ENCODE data around the gene FANCE. TPM values are rescaled to one million over a fixed set of nuclear protein-coding genes. Genes with fewer than 3 reads are reported as not detected.
"Not testable (repeated sequence)": the region's sequence is repeated elsewhere in the genome, so short reads cannot be mapped to it uniquely, and the experiment has no call there.

Gene FANCE
- total RNA-seq, 1 donor, result 9.7 TPM

- no peak for DNase-seq (ENCODE audit: low read depth in 2 of 3, low spot score in 2 of 3)
Measured at GRCh38 chr6:35496036-35496840, 44.1 kb downstream of the FANCE start.

GRCh38 chr6:35496841-35497570, 44.9 kb downstream of the FANCE start, which contains the start of gene TEAD3:
TEAD3 (minus strand) TSS chr6:35497079.
- peak in 2 of 3 donors; percentile 23 to 28 for DNase-seq (ENCODE audit: low read depth in 2 of 3, low spot score in 2 of 3)

GRCh38 chr6:35497571-35498421, 45.7 kb downstream of the FANCE start:
- DNase-seq (ENCODE audit: low read depth in 2 of 3, low spot score in 2 of 3), result peak in 1 of 3 donors; percentile 74

GRCh38 chr6:35498422-35499067, 46.4 kb downstream of the FANCE start:
- DNase-seq (ENCODE audit: low read depth in 2 of 3, low spot score in 2 of 3), result no peak

- no peak for DNase-seq (ENCODE audit: low read depth in 2 of 3, low spot score in 2 of 3)
Measured at GRCh38 chr6:35499372-35499771, 47.2 kb downstream of the FANCE start.

- DNase-seq (ENCODE audit: low read depth in 2 of 3, low spot score in 2 of 3), result no peak
Measured at GRCh38 chr6:35500782-35501181, 48.6 kb downstream of the FANCE start.

- DNase-seq (ENCODE audit: low read depth in 2 of 3, low spot score in 2 of 3), result no peak
Measured at GRCh38 chr6:35501784-35502183, 49.6 kb downstream of the FANCE start.

- peak in 1 of 3 donors; percentile 83 for DNase-seq (ENCODE audit: low read depth in 2 of 3, low spot score in 2 of 3)
Measured at GRCh38 chr6:35503534-35503933, 51.4 kb downstream of the FANCE start.

- DNase-seq (ENCODE audit: low read depth in 2 of 3, low spot score in 2 of 3), result no peak
Measured at GRCh38 chr6:35505999-35506412, 53.9 kb downstream of the FANCE start.

GRCh38 chr6:35506536-35506935, 54.4 kb downstream of the FANCE start:
- DNase-seq (ENCODE audit: low read depth in 2 of 3, low spot score in 2 of 3), result no peak

- no peak for DNase-seq (ENCODE audit: low read depth in 2 of 3, low spot score in 2 of 3)
Measured at GRCh38 chr6:35507221-35507620, 55.1 kb downstream of the FANCE start.

GRCh38 chr6:35508027-35508426, 55.9 kb downstream of the FANCE start:
- DNase-seq (ENCODE audit: low read depth in 2 of 3, low spot score in 2 of 3), result no peak

- no peak for DNase-seq (ENCODE audit: low read depth in 2 of 3, low spot score in 2 of 3)
Measured at GRCh38 chr6:35508542-35508941, 56.4 kb downstream of the FANCE start.

- no peak for DNase-seq (ENCODE audit: low read depth in 2 of 3, low spot score in 2 of 3)
Measured at GRCh38 chr6:35510916-35511561, 58.9 kb downstream of the FANCE start.

GRCh38 chr6:35511562-35511941, 59.4 kb downstream of the FANCE start:
- DNase-seq (ENCODE audit: low read depth in 2 of 3, low spot score in 2 of 3), result no peak

- DNase-seq (ENCODE audit: low read depth in 2 of 3, low spot score in 2 of 3), result no peak
Measured at GRCh38 chr6:35512006-35512405, 59.9 kb downstream of the FANCE start.

GRCh38 chr6:35512740-35513139, 60.6 kb downstream of the FANCE start, which contains the start of gene TULP1:
TULP1 (minus strand) TSS chr6:35512896; CDS start chr6:35512858, 38 bp downstream.
- DNase-seq (ENCODE audit: low read depth in 2 of 3, low spot score in 2 of 3), result no peak

- DNase-seq (ENCODE audit: low read depth in 2 of 3, low spot score in 2 of 3), result no peak
Measured at GRCh38 chr6:35514587-35514986, 62.4 kb downstream of the FANCE start.

GRCh38 chr6:35515939-35516338, 63.8 kb downstream of the FANCE start:
- DNase-seq (ENCODE audit: low read depth in 2 of 3, low spot score in 2 of 3), result not testable (repeated sequence)
